Hepatocyte (in vitro differentiated cells): ENCODE data around the gene DAPK2. TPM values are rescaled to one million over a fixed set of nuclear protein-coding genes. Genes with fewer than 3 reads are reported as not detected.

ENCODE experiments used
- DNase-seq: peaks from one replicate; pipeline ENCODE4 v3.0.0-alpha.2; 2016; ENCODE audit warnings: low spot score
- H2AFZ ChIP-seq: fragments of 200-600 bp; sonication (generic); 2 replicates; pipeline ENCODE4 v1.6.0; 2016; ENCODE audit warnings: antibody characterized with exemption, mild to moderate bottlenecking
- H3K27ac ChIP-seq: fragments of 200-600 bp; sonication (generic); 2 replicates; pipeline ENCODE4 v1.5.1; 2016; ENCODE audit warnings: mild to moderate bottlenecking
- H3K27me3 ChIP-seq: fragments of 200-600 bp; sonication (generic); 2 replicates; pipeline ENCODE4 v1.6.1; 2016
- H3K36me3 ChIP-seq: fragments of 200-600 bp; sonication (generic); replicated peaks from 2 replicates; pipeline ENCODE4 v1.5.1; 2016; ENCODE audit warnings: low read depth; ENCODE audit not compliant: insufficient read depth
- H3K4me1 ChIP-seq: fragments of 200-600 bp; sonication (generic); 2 replicates; pipeline ENCODE4 v1.5.1; 2016; ENCODE audit warnings: mild to moderate bottlenecking, moderate library complexity; ENCODE audit not compliant: insufficient read depth
- H3K4me2 ChIP-seq: fragments of 200-600 bp; sonication (generic); 2 replicates; pipeline ENCODE4 v1.6.0; 2016
- H3K4me3 ChIP-seq: fragments of 200-600 bp; sonication (generic); 2 replicates; pipeline ENCODE4 v1.5.1; 2016; ENCODE audit warnings: mild to moderate bottlenecking
- H3K79me2 ChIP-seq: fragments of 200-600 bp; sonication (generic); 2 replicates; pipeline ENCODE4 v1.6.0; 2017; ENCODE audit warnings: mild to moderate bottlenecking
- H3K9me2 ChIP-seq: fragments of 200-600 bp; sonication (generic); replicated peaks from 2 replicates; pipeline ENCODE4 v1.6.0; 2017; ENCODE audit warnings: mild to moderate bottlenecking; ENCODE audit not compliant: insufficient read depth
- H3K9me3 ChIP-seq: fragments of 200-600 bp; sonication (generic); 2 replicates; pipeline ENCODE4 v1.5.1; 2016; ENCODE audit warnings: low read depth, mild to moderate bottlenecking
- H4K20me1 ChIP-seq: fragments of 200-600 bp; sonication (generic); 2 replicates; pipeline ENCODE4 v1.6.0; 2016; ENCODE audit warnings: mild to moderate bottlenecking; ENCODE audit not compliant: insufficient read depth, poor library complexity, severe bottlenecking
- EZH2 ChIP-seq: fragments of 200-600 bp; sonication (generic); IDR thresholded peaks from 2 replicates; pipeline ENCODE4 v1.6.1; 2016; ENCODE audit warnings: antibody characterized with exemption, mild to moderate bottlenecking, borderline replicate concordance
- EZH2phosphoT487 ChIP-seq: fragments of 200-600 bp; sonication (generic); IDR thresholded peaks from one replicate; pipeline ENCODE4 v1.6.1; 2018; ENCODE audit warnings: antibody characterized with exemption, mild to moderate bottlenecking, low read depth, moderate library complexity; ENCODE audit not compliant: unreplicated experiment, severe bottlenecking
- WGBS: methylation state at CpG from one replicate; pipeline ENCODE4 v1.1.6; 2016; ENCODE audit warnings: low lambda C conversion rate; ENCODE audit errors: missing lambda C conversion rate; 5-methylcytosine and 5-hydroxymethylcytosine counted together
- polyA plus RNA-seq: library from polyadenylated mRNA; unstranded; fragments of >200 nt; fragmentation: Nextera tagmentation; extraction: Ambion mirVana; gene quantifications from 2 replicates; pipeline ENCODE4 v1.2.1, GENCODE V29; 2016
- total RNA-seq: library from RNA; depleted of rRNA; stranded (reverse); fragments of >200 nt; gene quantifications from 2 replicates; pipeline ENCODE4 v1.2.3, GENCODE V29; 2014
- TF ChIP-seq, protein P1 (sequence below): fragments of 200-600 bp; sonication (generic); IDR thresholded peaks from 2 replicates; pipeline ENCODE4 v1.5.1; 2016; ENCODE audit warnings: antibody characterized with exemption, mild to moderate bottlenecking; ENCODE audit not compliant: poor library complexity

The DAPK2 gene
- total and polyA plus RNA-seq, 2 experiments from 2014 or later: 4.9 to 5.1 TPM

DNA sequence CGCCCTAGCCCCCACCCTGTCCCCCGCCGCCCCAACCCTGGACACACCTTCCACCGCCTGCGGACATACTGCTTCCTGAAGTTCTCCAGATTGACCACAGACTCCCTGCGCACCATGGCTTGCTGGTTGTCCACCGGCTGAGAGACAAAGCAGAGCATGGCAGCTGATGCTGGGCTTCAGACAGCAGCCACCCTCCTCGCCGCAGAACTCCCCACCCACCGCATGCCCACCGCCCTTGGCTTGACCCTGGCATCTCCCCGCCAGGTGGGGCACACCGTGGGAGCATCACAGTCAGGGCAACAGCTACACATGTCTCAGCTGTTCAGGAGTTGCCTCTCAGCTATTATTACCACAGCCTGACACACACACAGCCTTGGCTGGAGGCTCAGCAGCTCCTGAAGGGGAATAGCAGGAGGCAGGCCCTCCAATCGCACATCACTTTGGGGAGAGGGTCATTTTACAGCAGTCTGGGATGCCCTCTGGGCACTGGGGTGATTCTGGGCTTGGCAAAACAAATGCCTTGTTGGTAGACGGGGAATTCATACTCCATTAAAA, 134.1 kb downstream of the DAPK2 start:
- no peaks in the 10 kb centered on the region for H3K79me2 ChIP-seq
- no peak overlapping the region for H3K4me3 ChIP-seq
- no peak overlapping the region for H3K27ac ChIP-seq
- WGBS: 84% methylated on average over 15 of the region's 15 CpGs
- no peaks in the 10 kb centered on the region for H3K36me3 ChIP-seq
- H3K4me1 ChIP-seq: peaks cover 33% of the 10 kb centered on the region
- no peaks in the 10 kb centered on the region for H4K20me1 ChIP-seq
- no peak overlapping the region for H2AFZ ChIP-seq
- H3K9me2 ChIP-seq: no peaks in the 10 kb centered on the region
- no peaks in the 10 kb centered on the region for H3K27me3 ChIP-seq
- H3K9me3 ChIP-seq: no peaks in the 10 kb centered on the region
- DNase-seq: no peak
- TF ChIP-seq EZH2: no peak
- no peak for TF ChIP-seq EZH2phosphoT487
- TF ChIP-seq, protein P1, sequence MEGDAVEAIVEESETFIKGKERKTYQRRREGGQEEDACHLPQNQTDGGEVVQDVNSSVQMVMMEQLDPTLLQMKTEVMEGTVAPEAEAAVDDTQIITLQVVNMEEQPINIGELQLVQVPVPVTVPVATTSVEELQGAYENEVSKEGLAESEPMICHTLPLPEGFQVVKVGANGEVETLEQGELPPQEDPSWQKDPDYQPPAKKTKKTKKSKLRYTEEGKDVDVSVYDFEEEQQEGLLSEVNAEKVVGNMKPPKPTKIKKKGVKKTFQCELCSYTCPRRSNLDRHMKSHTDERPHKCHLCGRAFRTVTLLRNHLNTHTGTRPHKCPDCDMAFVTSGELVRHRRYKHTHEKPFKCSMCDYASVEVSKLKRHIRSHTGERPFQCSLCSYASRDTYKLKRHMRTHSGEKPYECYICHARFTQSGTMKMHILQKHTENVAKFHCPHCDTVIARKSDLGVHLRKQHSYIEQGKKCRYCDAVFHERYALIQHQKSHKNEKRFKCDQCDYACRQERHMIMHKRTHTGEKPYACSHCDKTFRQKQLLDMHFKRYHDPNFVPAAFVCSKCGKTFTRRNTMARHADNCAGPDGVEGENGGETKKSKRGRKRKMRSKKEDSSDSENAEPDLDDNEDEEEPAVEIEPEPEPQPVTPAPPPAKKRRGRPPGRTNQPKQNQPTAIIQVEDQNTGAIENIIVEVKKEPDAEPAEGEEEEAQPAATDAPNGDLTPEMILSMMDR: no peak
- H3K4me2 ChIP-seq: no peak overlapping the region

DNA sequence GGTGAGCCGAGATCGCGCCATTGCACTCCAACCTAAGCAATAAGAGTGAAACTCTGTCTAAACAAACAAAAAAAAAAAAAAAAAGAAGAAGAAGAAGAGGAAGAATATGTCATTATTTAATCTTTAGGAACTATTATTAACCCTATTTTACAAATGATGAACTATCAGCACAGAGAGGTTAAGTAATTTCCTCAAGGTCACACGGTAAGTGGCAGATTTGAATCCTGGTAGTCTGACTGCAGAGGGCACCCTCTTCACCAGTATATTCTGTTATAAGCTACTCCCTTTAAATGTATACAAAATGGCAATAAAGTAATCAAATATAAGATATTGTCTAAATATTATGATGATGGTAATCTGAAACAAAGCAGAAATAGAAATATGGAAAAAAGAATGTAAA, 135.1 kb downstream of the DAPK2 start:
- Histone ChIP-seq H3K36me3 (no peaks in the 10 kb centered on the region), H3K4me3 (no peak overlapping the region), H3K27ac (no peak overlapping the region), H3K9me3 (no peaks in the 10 kb centered on the region), H3K4me2 (no peak overlapping the region), H3K4me1 (peaks cover 26% of the 10 kb centered on the region), H3K9me2 (no peaks in the 10 kb centered on the region), H3K27me3 (no peaks in the 10 kb centered on the region), H2AFZ (no peak overlapping the region), H4K20me1 (no peaks in the 10 kb centered on the region), H3K79me2 (no peaks in the 10 kb centered on the region)
- DNase-seq: no peak
- TF ChIP-seq, protein P1: no peak
- TF ChIP-seq EZH2phosphoT487 (no peak), EZH2 (no peak)
- WGBS: 86% methylated on average over 4 of the region's 4 CpGs

DNA sequence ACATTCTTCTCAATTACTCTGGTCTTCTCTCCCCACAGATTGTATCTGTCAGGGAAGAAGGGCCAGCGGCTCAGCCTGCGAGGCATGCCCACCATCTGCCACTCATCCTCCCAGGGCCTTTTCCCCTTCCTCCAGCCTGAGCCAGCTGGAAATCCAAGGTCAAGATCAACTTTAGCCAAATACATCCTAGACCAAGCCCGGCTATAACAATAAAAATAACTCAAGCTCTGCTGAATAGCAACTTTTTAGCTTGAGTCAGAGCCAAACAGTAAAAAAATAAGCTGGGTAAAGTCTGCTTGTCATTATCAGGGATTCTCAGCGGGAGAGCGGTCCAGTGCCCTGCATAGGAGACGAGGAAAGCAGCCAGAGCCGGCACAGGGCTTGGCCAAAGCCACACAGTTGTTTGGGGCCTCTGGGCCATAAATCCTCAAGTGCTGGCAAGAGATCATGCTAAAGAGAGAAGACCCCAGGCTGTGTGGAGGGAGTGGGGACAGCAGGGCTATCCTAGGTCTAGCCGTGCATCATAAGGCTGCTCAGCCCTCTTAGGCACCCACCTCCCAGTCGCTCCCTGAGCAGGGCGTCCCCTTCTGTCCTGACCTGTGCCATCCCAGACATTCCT, 136.4 kb downstream of the DAPK2 start:
- Histone ChIP-seq H3K27me3 (no peaks in the 10 kb centered on the region), H3K36me3 (no peaks in the 10 kb centered on the region), H3K27ac (peak overlapping the region; percentile 73), H3K4me1 (peaks cover 23% of the 10 kb centered on the region), H3K79me2 (no peaks in the 10 kb centered on the region), H3K4me3 (no peak overlapping the region), H3K9me3 (no peaks in the 10 kb centered on the region), H4K20me1 (no peaks in the 10 kb centered on the region), H3K9me2 (no peaks in the 10 kb centered on the region), H3K4me2 (peak overlapping the region; percentile 38), H2AFZ (no peak overlapping the region)
- 37% methylated on average over 10 of the region's 10 CpGs for WGBS
- DNase-seq: peak; percentile 78
- TF ChIP-seq EZH2phosphoT487: no peak
- TF ChIP-seq EZH2: no peak
- TF ChIP-seq, protein P1: no peak
